ENCODE data around the gene RUNX2.

The RUNX2 gene

DNA sequence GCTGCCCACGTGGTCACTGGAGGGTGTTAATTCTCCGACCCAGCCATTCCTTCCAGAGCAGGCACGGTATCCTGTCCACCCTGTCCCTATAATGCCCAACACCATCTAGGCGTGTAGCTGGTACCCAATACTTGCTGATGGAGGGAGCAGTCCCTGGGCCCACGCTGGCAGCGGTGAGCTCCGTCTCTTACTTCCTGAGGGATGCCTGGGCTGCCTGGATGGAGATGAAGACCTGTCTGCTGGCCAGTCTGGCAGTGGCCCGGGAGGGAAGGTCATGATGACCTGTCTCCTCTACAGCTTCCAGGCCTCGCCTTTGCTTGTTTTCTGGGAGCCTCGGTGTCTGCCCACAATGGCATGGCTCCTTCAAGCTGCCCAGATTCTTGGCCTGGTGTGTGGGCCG, 347.5 kb downstream of the RUNX2 start:
- no peak for DNase-seq (ENCODE audit: low read depth in 2 of 2)

DNA sequence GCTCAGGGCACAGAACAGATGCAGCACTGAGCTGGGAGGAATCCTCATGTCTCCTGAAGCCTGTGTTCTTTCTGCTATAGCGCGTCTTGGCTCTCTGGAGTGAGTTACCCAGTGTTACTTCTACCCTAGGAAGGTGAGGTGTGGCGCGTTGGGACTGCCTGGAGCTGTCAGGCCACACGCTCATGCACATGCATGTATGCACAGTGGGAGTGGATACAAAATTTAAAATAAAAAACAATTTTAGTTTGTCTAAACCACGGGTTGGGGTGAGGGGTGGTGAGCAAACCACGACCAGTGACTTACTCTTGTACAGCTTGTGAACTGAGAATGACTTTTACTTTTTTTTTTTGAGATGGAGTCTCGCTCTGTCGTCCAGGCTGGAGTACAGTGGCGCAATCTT, 348.2 kb downstream of the RUNX2 start:
- DNase-seq (ENCODE audit: low read depth in 2 of 2), result no peak

GRCh38 chr6:45677381-45678284, 349.5 kb downstream of the RUNX2 start:
- DNase-seq (ENCODE audit: low read depth in 2 of 2), result peak; percentile 46 to 47

DNA sequence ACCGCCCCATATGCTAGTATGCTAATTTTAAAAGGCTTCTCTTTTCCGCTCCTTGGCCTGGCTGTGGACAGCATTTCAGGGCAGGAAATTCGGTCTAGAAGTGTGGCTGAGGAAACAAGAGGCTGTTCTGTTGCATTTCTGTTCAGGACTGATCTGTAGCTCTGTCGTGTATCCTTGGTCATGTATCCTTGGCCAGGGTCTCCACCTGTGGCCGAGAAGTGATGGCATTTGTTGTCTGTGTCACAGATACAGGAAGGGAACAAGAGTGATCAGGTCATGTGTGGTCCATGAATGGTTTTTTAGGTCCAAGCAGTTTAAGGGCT, 350.1 kb downstream of the RUNX2 start:
- DNase-seq (ENCODE audit: low read depth in 2 of 2), result no peak

- no peak for DNase-seq (ENCODE audit: low read depth in 2 of 2)
Observed at GRCh38 chr6:45679163-45679562, 351.0 kb downstream of the RUNX2 start.

DNA sequence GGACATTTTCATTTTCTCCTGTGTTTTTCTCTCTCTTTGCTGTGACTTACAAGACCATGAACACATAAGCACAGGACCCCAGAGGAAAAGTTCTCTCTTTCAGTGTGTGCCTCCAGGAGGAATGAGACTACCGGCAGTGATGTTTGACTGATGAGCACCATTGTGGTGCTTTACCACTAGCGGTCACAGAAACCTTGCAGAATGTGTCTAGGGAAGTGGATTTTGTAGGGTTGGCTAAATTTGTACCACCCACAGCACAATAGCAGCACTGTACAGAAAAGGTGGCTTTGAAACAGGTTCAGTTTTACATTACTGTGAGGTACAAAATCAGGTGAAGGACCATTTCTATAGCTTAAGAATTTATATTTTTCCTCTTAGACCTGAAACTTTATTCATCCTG, 351.5 kb downstream of the RUNX2 start:
- no peak for DNase-seq (ENCODE audit: low read depth in 2 of 2)

DNA sequence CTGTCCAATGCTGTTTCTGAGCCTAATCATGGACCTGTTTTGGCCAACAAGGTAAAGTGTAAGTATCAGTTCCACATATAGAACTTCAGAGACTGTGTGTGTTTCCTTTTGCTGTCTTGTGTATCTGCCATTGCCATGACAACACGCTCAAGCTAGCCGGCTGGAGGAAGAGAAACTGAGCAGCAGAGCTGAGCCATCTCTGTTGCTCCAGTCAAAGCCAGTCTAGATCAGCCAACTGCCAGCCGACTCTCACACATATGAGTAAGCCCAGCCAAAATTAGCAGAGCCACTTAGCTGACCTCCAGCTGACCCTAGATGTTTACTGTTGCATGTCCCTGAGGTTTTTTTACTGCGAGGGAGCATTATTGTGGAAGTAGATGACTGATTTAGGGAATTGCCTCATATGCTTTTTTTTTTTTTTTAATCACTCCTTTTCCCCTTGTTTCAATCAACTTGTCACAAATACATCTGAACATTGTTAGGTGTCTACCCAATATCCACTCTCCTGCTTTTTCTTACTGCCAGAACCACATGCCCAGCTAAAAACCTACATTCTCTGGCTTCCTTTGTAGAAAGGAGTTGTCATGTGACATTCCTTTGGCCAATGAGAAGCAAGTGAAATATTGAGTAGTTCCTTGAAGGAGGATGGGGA, 353.9 kb downstream of the RUNX2 start:
- no peak for DNase-seq (ENCODE audit: low read depth in 2 of 2)

GRCh38 chr6:45684476-45684875, 356.3 kb downstream of the RUNX2 start:
- no peak for DNase-seq (ENCODE audit: low read depth in 2 of 2)

- DNase-seq (ENCODE audit: low read depth in 2 of 2), result no peak
Observed at GRCh38 chr6:45685076-45685475, 356.9 kb downstream of the RUNX2 start.

DNA sequence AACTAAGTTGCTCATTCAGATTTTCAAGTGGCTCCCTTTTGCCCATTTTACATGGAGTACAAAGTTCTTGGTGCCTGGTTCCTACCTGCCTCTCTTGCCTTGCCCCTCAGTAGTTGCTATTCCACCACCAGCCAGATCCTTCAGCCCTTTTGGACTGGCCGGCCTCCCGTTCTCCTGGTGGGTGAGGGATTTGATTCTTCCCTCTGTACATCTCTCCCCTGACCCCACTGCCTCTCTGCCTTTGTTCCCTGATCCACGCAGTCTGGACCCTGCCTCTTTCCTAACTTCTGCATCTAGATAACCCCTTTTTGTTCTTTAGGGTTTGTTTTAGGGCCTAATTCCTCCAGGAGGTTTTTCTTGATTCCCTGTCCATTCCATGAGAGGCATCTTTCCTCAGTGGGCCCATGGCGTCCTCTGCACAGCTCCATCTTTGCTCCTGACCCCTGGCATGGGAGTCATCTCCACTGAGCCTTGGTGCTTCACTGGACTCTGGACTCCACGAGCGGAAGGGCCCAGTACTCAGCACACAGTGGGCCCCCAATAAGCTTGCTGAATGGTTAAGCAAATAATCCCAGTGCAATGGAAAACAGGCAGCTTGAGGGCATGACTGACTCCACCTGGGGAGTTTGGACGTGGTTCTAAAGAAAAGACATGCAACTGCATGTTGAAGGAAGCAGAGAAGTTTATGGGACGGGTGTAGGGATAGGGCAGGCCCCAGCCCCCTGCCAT, 358.9 kb downstream of the RUNX2 start:
- DNase-seq (ENCODE audit: low read depth in 2 of 2), result no peak

DNA sequence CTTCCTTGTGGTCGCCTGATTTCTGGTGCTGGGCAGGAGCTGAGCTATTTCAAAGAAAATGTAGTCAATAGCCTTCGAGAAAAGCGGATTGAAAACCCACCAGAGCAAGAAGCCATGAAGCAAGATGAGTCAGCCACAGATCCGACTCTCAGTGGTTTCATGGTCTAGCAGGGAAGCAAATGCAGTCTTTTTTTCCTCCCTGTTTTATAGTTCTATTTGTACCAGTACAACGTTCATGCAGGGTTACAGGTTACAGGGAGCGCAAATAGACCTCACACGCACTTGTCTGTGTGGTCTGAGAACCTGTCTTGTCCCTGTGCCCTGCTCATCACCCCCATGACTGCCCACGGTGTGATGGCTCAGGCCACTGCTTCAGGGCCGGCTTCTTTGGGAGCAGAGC, 359.4 kb downstream of the RUNX2 start:
- DNase-seq (ENCODE audit: low read depth in 2 of 2), result no peak

GRCh38 chr6:45688180-45688579, 360.1 kb downstream of the RUNX2 start:
- DNase-seq (ENCODE audit: low read depth in 2 of 2), result no peak

- DNase-seq (ENCODE audit: low read depth in 2 of 2), result no peak
Observed at GRCh38 chr6:45689926-45690615, 361.9 kb downstream of the RUNX2 start.

DNA sequence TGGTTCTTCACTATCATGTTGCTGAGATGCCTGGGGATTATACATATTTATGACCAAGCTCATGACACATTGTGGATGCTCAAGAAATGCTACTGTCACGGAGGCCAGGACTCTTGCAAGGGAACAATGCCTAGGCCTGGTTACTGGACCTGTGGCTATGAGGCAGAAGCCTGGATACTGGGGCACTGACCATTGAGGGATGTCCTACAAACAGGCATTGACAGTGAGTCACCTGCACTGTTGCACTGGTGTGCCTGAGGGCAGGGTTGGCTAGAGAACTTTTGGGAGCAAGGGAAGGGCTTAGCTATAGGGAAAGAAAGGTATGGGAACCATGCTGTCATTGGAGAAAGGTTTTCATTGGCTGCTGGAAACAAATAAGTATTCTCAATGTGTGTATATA, 362.7 kb downstream of the RUNX2 start:
- no peak for DNase-seq (ENCODE audit: low read depth in 2 of 2)

GRCh38 chr6:45691426-45691825, 363.3 kb downstream of the RUNX2 start:
- no peak for DNase-seq (ENCODE audit: low read depth in 2 of 2)

DNA sequence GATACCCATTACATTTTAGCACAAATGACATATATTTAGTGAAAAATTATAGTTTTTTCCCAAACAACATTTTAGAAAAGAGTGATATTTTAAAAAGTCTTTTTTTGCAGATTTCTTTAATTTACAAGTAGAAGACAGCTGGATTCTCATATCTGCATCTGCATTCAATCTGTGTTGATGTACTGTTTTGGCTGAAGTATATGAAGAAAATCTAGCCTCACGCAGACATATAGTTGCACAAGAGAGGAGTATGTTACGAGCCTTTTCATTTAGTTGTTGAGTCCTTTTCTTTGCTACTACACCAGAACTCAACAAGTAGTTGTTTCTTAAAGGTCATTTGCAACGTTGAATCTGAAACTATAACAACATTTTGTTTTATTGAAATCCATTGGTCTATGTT, 363.9 kb downstream of the RUNX2 start:
- DNase-seq (ENCODE audit: low read depth in 2 of 2), result no peak

DNA sequence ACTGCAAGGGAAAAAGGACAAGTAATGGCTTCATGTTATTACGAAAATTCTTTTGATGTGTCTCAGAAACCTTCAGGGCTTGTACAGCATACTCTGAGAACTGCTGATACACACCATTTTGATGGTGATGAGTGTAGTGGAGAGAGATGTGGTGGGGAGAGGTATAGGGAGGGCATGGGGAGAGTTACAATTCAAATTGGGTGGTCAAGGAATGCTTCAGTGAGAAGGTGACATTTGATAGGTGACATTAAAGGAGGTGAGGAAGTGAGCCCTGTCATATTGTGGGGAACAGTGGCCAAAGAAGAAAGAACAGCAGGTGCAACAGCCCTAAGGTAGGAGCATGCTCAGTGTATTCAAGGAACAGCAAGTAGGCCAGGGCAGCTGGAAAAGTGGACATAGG, 368.6 kb downstream of the RUNX2 start:
- no peak for DNase-seq (ENCODE audit: low read depth in 2 of 2)

- DNase-seq (ENCODE audit: low read depth in 2 of 2), result peak; percentile 91 to 92
Observed at GRCh38 chr6:45697605-45698004, 369.5 kb downstream of the RUNX2 start.

DNA sequence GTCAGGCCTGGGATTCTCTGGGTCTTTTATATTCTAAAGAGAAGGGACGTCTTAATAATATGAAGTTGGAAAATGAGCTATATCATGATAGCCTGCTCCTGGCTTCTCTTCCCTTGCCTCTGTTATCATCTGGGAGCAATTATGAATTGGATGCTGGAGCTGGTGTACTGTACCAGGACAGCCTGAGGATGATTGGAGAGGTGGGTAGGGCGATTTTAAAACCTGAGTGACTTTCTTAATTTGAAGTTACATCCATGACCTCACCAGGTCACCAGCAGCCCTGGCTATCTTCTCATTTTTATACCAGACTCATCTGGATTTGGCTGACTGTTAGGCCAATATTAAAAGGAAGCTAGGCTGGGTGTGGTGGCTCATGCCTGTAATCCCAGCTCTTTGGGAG, 369.9 kb downstream of the RUNX2 start:
- DNase-seq (ENCODE audit: low read depth in 2 of 2), result peak in 1 of 2 experiments; percentile 51

- no peak for DNase-seq (ENCODE audit: low read depth in 2 of 2)
Observed at GRCh38 chr6:45699663-45700062, 371.5 kb downstream of the RUNX2 start.

- DNase-seq (ENCODE audit: low read depth in 2 of 2), result peak; percentile 64 to 71
Observed at GRCh38 chr6:45702849-45703739, 375.0 kb downstream of the RUNX2 start.
